AG04449 (cell line): ENCODE results near the gene HOXA11.

Experiments used
- CTCF ChIA-PET: fragments of 350-600 bp; formaldehyde crosslinking; extraction: SDS; loops from one replicate; lab custom pipeline; 2021; ENCODE audit warnings: antibody characterized with exemption; lab: Yijun Ruan, JAX
- POLR2A ChIA-PET: fragments of 400-600, 350-600 bp; formaldehyde crosslinking; extraction: SDS; loops from one replicate; lab custom pipeline; 2020; ENCODE audit warnings: antibody characterized with exemption, inconsistent platforms; lab: Yijun Ruan, JAX
- DNase-seq: peaks from one replicate; pipeline ENCODE4 v3.0.0-alpha.2; 2010; ENCODE audit warnings: low read depth, low spot score
- H3K4me3 ChIP-seq: 2 replicates; pipeline ENCODE4 v1.5.1; 2011; ENCODE audit warnings: low read depth, mild to moderate bottlenecking, control low read depth, low read length
- CTCF ChIP-seq: IDR thresholded peaks from one replicate; pipeline ENCODE4 v1.5.1; 2011; ENCODE audit warnings: mild to moderate bottlenecking, moderate library complexity, low read length, control low read depth, inconsistent platforms; ENCODE audit not compliant: insufficient read depth; ENCODE audit errors: missing control alignments

The HOXA11 gene

GRCh38 chr7:27167916-27168264, 17.1 kb downstream of the HOXA11 start:
- ChIA-PET CTCF (interaction anchor here (0.7 to 5.3 kb wide), 4 partner anchors 11 to 791 kb away, joined by 3 to 48 read pairs (median 3); partner anchors contain the start of gene HOXA7), POLR2A (interaction anchor here (0.6 to 4.2 kb wide), 3 partner anchors 11 to 1311 kb away, joined by 3 to 53 read pairs (median 5); no protein-coding TSS in a partner anchor)
- TF ChIP-seq CTCF: no peak
- H3K4me3 ChIP-seq: peak overlapping the region; percentile 75
- no peak for DNase-seq

- no peak for DNase-seq
- H3K4me3 ChIP-seq: peak overlapping the region; percentile 75
- ChIA-PET POLR2A (interaction anchor here (0.6 to 2.4 kb wide), 4 partner anchors 9 to 574 kb away, joined by 3 to 13 read pairs (median 8); no protein-coding TSS in a partner anchor), CTCF (interaction anchor here (0.6 to 6.8 kb wide), 8 partner anchors 9 to 1311 kb away, joined by 3 to 117 read pairs (median 3); partner anchors contain the start of gene HOXA10)
- TF ChIP-seq CTCF: no peak
These were observed 18.2 kb downstream of the HOXA11 start for GRCh38 chr7:27166531-27167505.

- H3K4me3 ChIP-seq: peak overlapping the region; percentile 75
- no peak for DNase-seq
- no peak for TF ChIP-seq CTCF
- ChIA-PET CTCF (interaction anchor here (0.6 to 6.8 kb wide), 8 partner anchors 10 to 1310 kb away, joined by 3 to 117 read pairs (median 3); partner anchors contain the start of genes HOXA10, HOXA3 and HOXA7), POLR2A (interaction anchor here (0.6 to 2.4 kb wide), 5 partner anchors 10 to 575 kb away, joined by 3 to 13 read pairs (median 3); partner anchors contain the start of gene HOXA7)
These were observed 19.0 kb downstream of the HOXA11 start for GRCh38 chr7:27165996-27166530.

GRCh38 chr7:27165089-27165995, 19.7 kb downstream of the HOXA11 start, which contains the start of gene HOXA9:
Gene HOXA9 (minus strand): TSS chr7:27165537. CDS start chr7:27165457, 80 bp downstream.
- peak within 1 kb of the TSS; percentile 75 for H3K4me3 ChIP-seq
- peak; percentile 4 for TF ChIP-seq CTCF
- peak; percentile 88 for DNase-seq
- ChIA-PET POLR2A (interaction anchor here (1.1 to 2.4 kb wide), 3 partner anchors 9 to 14 kb away, joined by 3 to 13 read pairs (median 12); partner anchors contain the start of gene HOXA7), CTCF (interaction anchor here (1.0 to 6.8 kb wide), 7 partner anchors 9 to 1309 kb away, joined by 3 to 117 read pairs (median 3); partner anchors contain the start of genes HOXA10, HOXA3 and HOXA7)

GRCh38 chr7:27164367-27165088, 20.5 kb downstream of the HOXA11 start:
- DNase-seq: no peak
- ChIA-PET CTCF (interaction anchor here (1.0 to 6.8 kb wide), 3 partner anchors 11 to 13 kb away, joined by 3 to 117 read pairs (median 4); partner anchors contain the start of genes HOXA10 and HOXA3), POLR2A (interaction anchor here (1.0 to 2.8 kb wide), 3 partner anchors 8 to 15 kb away, joined by 3 to 13 read pairs (median 10); no protein-coding TSS in a partner anchor)
- peak; percentile 23 for TF ChIP-seq CTCF
- peak overlapping the region; percentile 75 for H3K4me3 ChIP-seq
